Loucy (cell line): ENCODE results near the gene NAALADL2.

Source experiments
- CTCF ChIP-seq: fragments of 200-600 bp; sonication (generic); conservative IDR thresholded peaks from 2 replicates; pipeline ENCODE4 v1.5.1; 2014; ENCODE audit warnings: mild to moderate bottlenecking, antibody characterized with exemption, low read length
- EZH2phosphoT487 ChIP-seq: fragments of 200-600 bp; IDR thresholded peaks from 2 replicates; pipeline ENCODE4 v1.6.1; 2018; ENCODE audit warnings: antibody characterized with exemption, mild to moderate bottlenecking, moderate library complexity, borderline replicate concordance

- no peak for TF ChIP-seq CTCF
- TF ChIP-seq EZH2phosphoT487: no peak
Measured at GRCh38 chr3:174945276-174945675, 86.1 kb downstream of the NAALADL2 start.
